Tracheal epithelial cell (primary cell): Measurements from ENCODE around the gene PPP2R5D. TPM values are rescaled to one million over a fixed set of nuclear protein-coding genes. Genes with fewer than 3 reads are reported as not detected.

Experiments used
- total RNA-seq: library from RNA; depleted of rRNA; stranded (reverse); fragments of >200 nt; gene quantifications from 2 replicates; pipeline ENCODE4 v1.2.1, GENCODE V29; 2014

Gene PPP2R5D
- 23.7 and 30.6 TPM in 2 replicates for total RNA-seq

GRCh38 chr6:42984001-42984923, at the start of gene PPP2R5D:
TSS of gene PPP2R5D (plus strand) at chr6:42984570. CDS start at chr6:42984678, 108 bp downstream.

GRCh38 chr6:42960243-42961019, 23.9 kb upstream of the PPP2R5D start, which contains the start of gene GNMT:
TSS of gene GNMT (plus strand) at chr6:42960754. CDS start at chr6:42960768, 14 bp downstream.

GRCh38 chr6:42978839-42979522, 5.4 kb upstream of the PPP2R5D start, which contains the start of gene PEX6:
TSS of gene PEX6 (minus strand) at chr6:42979181. CDS start at chr6:42979150, 31 bp downstream.

GRCh38 chr6:43013843-43014433, 29.6 kb downstream of the PPP2R5D start, which contains the start of the genes KLHDC3 and MEA1:
TSS of gene KLHDC3 (plus strand) at chr6:43014249. CDS start at chr6:43017193, 2,944 bp downstream.
TSS of gene MEA1 (minus strand) at chr6:43013946. CDS start at chr6:43013813, 133 bp downstream.

GRCh38 chr6:43021270-43022047, 37.1 kb downstream of the PPP2R5D start, which contains the start of gene RRP36:
TSS of gene RRP36 (plus strand) at chr6:43021623. CDS start at chr6:43021655, 32 bp downstream.

GRCh38 chr6:43053545-43054205, 69.3 kb downstream of the PPP2R5D start, which contains the start of gene CUL7:
TSS of gene CUL7 (minus strand) at chr6:43053851. CDS start at chr6:43052788, 1,063 bp downstream.

GRCh38 chr6:43059168-43060033, 75.0 kb downstream of the PPP2R5D start, which contains the start of the genes KLC4 and MRPL2:
TSS of gene KLC4 (plus strand) at chr6:43059631. CDS start at chr6:43061336, 1,705 bp downstream.
TSS of gene MRPL2 (minus strand) at chr6:43059434. CDS start at chr6:43059381, 53 bp downstream.

Other genes starting within 250 kb of the PPP2R5D start
- 28.7 and 44.1 TPM in 2 replicates for gene TBCC, start 238.5 kb upstream of the PPP2R5D start, total RNA-seq
- gene BICRAL, start 202.5 kb upstream of the PPP2R5D start, total RNA-seq = 2.7 and 5.3 TPM in 2 replicates
- gene RPL7L1, start 105.0 kb upstream of the PPP2R5D start, total RNA-seq = 168 and 177 TPM in 2 replicates
- gene PTCRA, start 68.5 kb upstream of the PPP2R5D start, total RNA-seq = not detected in 2 replicates
- 16.2 and 28.2 TPM in 2 replicates for gene CNPY3, start 55.1 kb upstream of the PPP2R5D start, total RNA-seq
- not detected in 2 replicates for gene GNMT, start 23.8 kb upstream of the PPP2R5D start, total RNA-seq
- gene PEX6, start 5.4 kb upstream of the PPP2R5D start, total RNA-seq = 51.1 and 68.4 TPM in 2 replicates
- gene MEA1, start 29.4 kb downstream of the PPP2R5D start, total RNA-seq = 47.1 and 65.3 TPM in 2 replicates
- 66.0 and 67.8 TPM in 2 replicates for gene KLHDC3, start 29.7 kb downstream of the PPP2R5D start, total RNA-seq
- gene RRP36, start 37.1 kb downstream of the PPP2R5D start, total RNA-seq = 86.3 and 110 TPM in 2 replicates
- gene CUL7, start 69.3 kb downstream of the PPP2R5D start, total RNA-seq = 19.2 and 23.6 TPM in 2 replicates
- gene MRPL2, start 74.9 kb downstream of the PPP2R5D start, total RNA-seq = 13.5 and 19.6 TPM in 2 replicates
- gene KLC4, start 75.1 kb downstream of the PPP2R5D start, total RNA-seq = 10.6 and 11.7 TPM in 2 replicates
- 63.7 and 121 TPM in 2 replicates for gene PTK7, start 91.7 kb downstream of the PPP2R5D start, total RNA-seq
- 12.4 and 13.7 TPM in 2 replicates for gene SRF, start 186.7 kb downstream of the PPP2R5D start, total RNA-seq
- 29.9 and 38.6 TPM in 2 replicates for gene CUL9, start 197.6 kb downstream of the PPP2R5D start, total RNA-seq
- gene DNPH1, start 244.9 kb downstream of the PPP2R5D start, total RNA-seq = 43.7 and 64.1 TPM in 2 replicates